Spleen (tissue), 11 donors: ENCODE measurements around the gene LCLAT1. TPM values are rescaled to one million over a fixed set of nuclear protein-coding genes. Genes with fewer than 3 reads are reported as not detected.
A peak's percentile ranks its signal among the peaks of the same experiment; 100 is the strongest.

Experiments used
- DNase-seq: peaks from one replicate; pipeline ENCODE4 v3.0.0-alpha.2; 2020
- H3K27ac ChIP-seq, 8 donors: fragments of 200-600 bp; sonication (generic) in 7 of 8; 1 replicate in 4 of 8; 2 replicates in 4 of 8; pipeline versions ENCODE4 v1.5.0 to v1.8.0; 2016 to 2021; ENCODE audit warnings: inconsistent platforms in 4 of 8, mild to moderate bottlenecking in 4 of 8, moderate library complexity in 1 of 8
- H3K27me3 ChIP-seq, 7 donors: fragments of 200-600 bp; sonication (generic) in 6 of 7; replicated peaks in 1 of 7; 1 replicate in 4 of 7; 2 replicates in 3 of 7; pipeline versions ENCODE4 v1.5.0 to v1.8.0; 2016 to 2021; ENCODE audit warnings: inconsistent platforms in 3 of 7, mild to moderate bottlenecking in 1 of 7
- H3K36me3 ChIP-seq, 6 donors: fragments of 200-600 bp; sonication (generic) in 5 of 6; 1 replicate in 4 of 6; 2 replicates in 2 of 6; pipeline versions ENCODE4 v1.5.0 to v1.8.0; 2016 to 2021; ENCODE audit warnings: inconsistent platforms in 2 of 6
- H3K4me1 ChIP-seq, 6 donors: fragments of 200-600 bp; sonication (generic) in 5 of 6; 1 replicate in 3 of 6; 2 replicates in 3 of 6; pipeline versions ENCODE4 v1.5.0 to v1.8.0; 2016 to 2021; ENCODE audit warnings: inconsistent platforms in 3 of 6
- H3K4me3 ChIP-seq, 8 donors: fragments of 200-600 bp; sonication (generic) in 7 of 8; 1 replicate in 4 of 8; 2 replicates in 4 of 8; pipeline versions ENCODE4 v1.5.0 to v1.8.0; 2016 to 2021; ENCODE audit warnings: inconsistent platforms in 4 of 8, mild to moderate bottlenecking in 4 of 8, moderate library complexity in 2 of 8
- H3K9me3 ChIP-seq, 8 donors: fragments of 200-600 bp; sonication (generic) in 7 of 8; 1 replicate in 4 of 8; 2 replicates in 4 of 8; pipeline versions ENCODE4 v1.5.0 to v1.8.0; 2016 to 2021; ENCODE audit warnings: inconsistent platforms in 4 of 8
- POLR2A ChIP-seq, 3 donors: fragments of 450-650 bp; IDR thresholded peaks; one replicate each; pipeline ENCODE4 v1.5.1; 2017; ENCODE audit warnings: antibody characterized with exemption in 3 of 3, mild to moderate bottlenecking in 1 of 3
- POLR2AphosphoS5 ChIP-seq, 3 donors: sonication (generic); formaldehyde crosslinking; IDR thresholded peaks; one replicate each; pipeline ENCODE4 v1.5.1; 2017; ENCODE audit warnings: antibody characterized with exemption in 3 of 3
- WGBS, 5 donors: extraction: QIAGEN DNeasy Blood & Tissue Kit in 3 of 5; methylation state at CpG; one replicate each; pipeline versions ENCODE4 v1.1.5 to v1.1.7; 2013 to 2018; 5-methylcytosine and 5-hydroxymethylcytosine counted together
- intact Hi-C: fragments of 100-400 bp; cut with DNase I; formaldehyde crosslinking; loops from one replicate; pipeline ENCODE4 v1.15.0; 2023; ENCODE audit warnings: low total_unique reads
- polyA plus RNA-seq, 3 donors: library from polyadenylated mRNA; stranded (reverse); fragments of 200-250 nt; gene quantifications; one replicate each; pipeline ENCODE4 v1.2.1, GENCODE V29; 2013
- total RNA-seq, 7 donors: library from RNA; depleted of rRNA in 3 of 7; stranded (reverse); fragments of >200 nt in 3 of 7; fragmentation: NEBNext Ultra II Directional in 4 of 7; extraction: Animal tissue kit (Norgen Biotek cat#: 25700) in 4 of 7; gene quantifications; one replicate each; pipeline versions ENCODE4 v1.1.0 to v1.2.1, GENCODE V29; 2016 to 2021
- TF ChIP-seq, protein P1 (sequence below), 11 experiments: fragments of 200-600 bp in 7 of 11; fragments of 450-650 bp in 4 of 11; sonication (generic) in 4 of 11; IDR thresholded peaks in 8 of 11; conservative IDR thresholded peaks in 3 of 11; 1 replicate in 7 of 11; 2 replicates in 4 of 11; pipeline versions ENCODE4 v1.4.0 to v1.8.0; 2016 to 2021; ENCODE audit warnings: antibody characterized with exemption in 11 of 11, inconsistent platforms in 4 of 11, mild to moderate bottlenecking in 1 of 11
- donor health status: healthy with polysubstance abuse.
- donor health status: DM: no; HTN: no; CAD: no; lungs with moderate emphysema.
- donor health status: DM: no; HTN: no; CAD: no.
- donor health status: Bipolar disorder and iron deficiency.
- donor health status: healthy.
- donor health status: DM: no; HTN: no; CAD: no.
- donor health status: DM: yes; HTN: yes; CAD: no.

The LCLAT1 gene
- total and polyA plus RNA-seq, 10 donors = 1.9 to 23.3 (median 13.8) TPM

DNA sequence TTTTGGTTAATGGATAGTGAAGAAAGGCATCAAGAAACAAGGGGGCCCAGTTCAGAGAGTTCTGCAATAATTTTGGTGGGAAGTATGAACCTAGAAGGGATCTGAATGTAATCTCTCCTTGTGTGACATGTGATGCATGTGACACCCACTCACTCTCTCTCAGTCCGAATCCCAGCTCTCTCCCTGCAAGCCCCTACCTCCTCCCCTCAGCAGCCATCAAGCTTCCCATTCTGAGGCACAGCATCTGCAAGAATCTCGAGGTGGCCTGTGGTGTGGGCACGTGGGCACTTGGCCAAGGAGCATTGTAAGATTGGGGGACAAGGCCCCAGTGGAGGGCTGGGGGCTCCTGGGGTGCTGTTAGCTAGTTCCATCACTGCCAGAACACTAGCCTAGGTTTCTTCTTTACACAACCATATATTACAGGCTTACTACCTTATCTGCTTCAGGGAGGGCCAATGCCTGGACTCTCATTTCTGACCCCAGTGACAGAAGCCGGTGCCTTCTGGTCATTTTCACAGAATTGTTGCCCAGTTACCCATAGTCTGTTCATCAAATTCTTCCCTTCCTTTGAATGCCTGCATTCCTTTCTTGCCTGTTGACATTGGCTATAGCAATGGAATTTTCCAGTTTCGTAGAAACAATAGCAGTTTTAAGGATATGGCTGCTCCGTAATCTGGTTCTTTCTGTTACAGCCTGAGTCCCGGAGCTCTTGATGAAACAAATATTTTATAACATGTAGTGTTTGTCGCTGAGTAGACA lies 13.3 kb upstream of the LCLAT1 start:
- intact Hi-C loops = no loop called here
- 87 to 95% (median 91%) methylated on average over 8 of the region's 8 CpGs for WGBS, 5 donors
- no peak overlapping the region for H3K27ac ChIP-seq

GRCh38 chr2:30434708-30435107 lies 12.3 kb upstream of the LCLAT1 start:
- WGBS, 5 donors = 90 to 94% (median 92%) methylated on average over 4 of the region's 4 CpGs
- Histone ChIP-seq H3K36me3 (no peaks in the 10 kb centered on the region), H3K4me3 (no peak overlapping the region), H3K27ac (no peak overlapping the region), H3K27me3 (no peaks in the 10 kb centered on the region), H3K4me1 (peaks cover 16 to 30% (median 22%) of the 10 kb centered on the region in 6 donors), H3K9me3 (no peaks in the 10 kb centered on the region)
- intact Hi-C loops = no loop called here
- TF ChIP-seq POLR2A (IDR thresholded peaks at IDR 0.05) = no peak
- TF ChIP-seq POLR2AphosphoS5 (IDR thresholded peaks at IDR 0.05) = no peak
- TF ChIP-seq, protein P1, sequence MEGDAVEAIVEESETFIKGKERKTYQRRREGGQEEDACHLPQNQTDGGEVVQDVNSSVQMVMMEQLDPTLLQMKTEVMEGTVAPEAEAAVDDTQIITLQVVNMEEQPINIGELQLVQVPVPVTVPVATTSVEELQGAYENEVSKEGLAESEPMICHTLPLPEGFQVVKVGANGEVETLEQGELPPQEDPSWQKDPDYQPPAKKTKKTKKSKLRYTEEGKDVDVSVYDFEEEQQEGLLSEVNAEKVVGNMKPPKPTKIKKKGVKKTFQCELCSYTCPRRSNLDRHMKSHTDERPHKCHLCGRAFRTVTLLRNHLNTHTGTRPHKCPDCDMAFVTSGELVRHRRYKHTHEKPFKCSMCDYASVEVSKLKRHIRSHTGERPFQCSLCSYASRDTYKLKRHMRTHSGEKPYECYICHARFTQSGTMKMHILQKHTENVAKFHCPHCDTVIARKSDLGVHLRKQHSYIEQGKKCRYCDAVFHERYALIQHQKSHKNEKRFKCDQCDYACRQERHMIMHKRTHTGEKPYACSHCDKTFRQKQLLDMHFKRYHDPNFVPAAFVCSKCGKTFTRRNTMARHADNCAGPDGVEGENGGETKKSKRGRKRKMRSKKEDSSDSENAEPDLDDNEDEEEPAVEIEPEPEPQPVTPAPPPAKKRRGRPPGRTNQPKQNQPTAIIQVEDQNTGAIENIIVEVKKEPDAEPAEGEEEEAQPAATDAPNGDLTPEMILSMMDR (IDR thresholded peaks at IDR 0.05 in 8 of 11, conservative IDR thresholded peaks at IDR 0.05 in 3 of 11) = no peak
- no peak for DNase-seq

More for the DNA sequence above, 13.3 kb upstream of the LCLAT1 start:
- no peak overlapping the region for H3K4me3 ChIP-seq
- no peaks in the 10 kb centered on the region for H3K27me3 ChIP-seq
- H3K9me3 ChIP-seq = no peaks in the 10 kb centered on the region
- TF ChIP-seq, protein P1 (IDR thresholded peaks at IDR 0.05 in 8 of 11, conservative IDR thresholded peaks at IDR 0.05 in 3 of 11) = no peak
- TF ChIP-seq POLR2A (IDR thresholded peaks at IDR 0.05) = no peak
- TF ChIP-seq POLR2AphosphoS5 (IDR thresholded peaks at IDR 0.05) = no peak
- no peaks in the 10 kb centered on the region for H3K36me3 ChIP-seq
- peaks cover 16 to 33% (median 22%) of the 10 kb centered on the region in 6 donors for H3K4me1 ChIP-seq
- no peak for DNase-seq

- no peak overlapping the region for H3K4me3 ChIP-seq
- 33 to 44% (median 40%) methylated on average over 1 of the region's 1 CpG for WGBS, 5 donors
- TF ChIP-seq POLR2AphosphoS5 (IDR thresholded peaks at IDR 0.05) = peak in 1 of 3 donors; percentile 36
- no peak for TF ChIP-seq POLR2A (IDR thresholded peaks at IDR 0.05)
- TF ChIP-seq, protein P1 (IDR thresholded peaks at IDR 0.05 in 8 of 11, conservative IDR thresholded peaks at IDR 0.05 in 3 of 11) = no peak
- intact Hi-C loops = no loop called here
- no peaks in the 10 kb centered on the region for H3K36me3 ChIP-seq
- no peaks in the 10 kb centered on the region for H3K27me3 ChIP-seq
- no peak for DNase-seq
- peak overlapping the region; percentile 55 to 80 (median 64) for H3K27ac ChIP-seq
- H3K4me1 ChIP-seq = peaks cover 16 to 30% (median 22%) of the 10 kb centered on the region in 6 donors
- no peaks in the 10 kb centered on the region for H3K9me3 ChIP-seq
These were observed 10.1 kb upstream of the LCLAT1 start for GRCh38 chr2:30436859-30437435.
